GM23248 (cell line): ENCODE measurements around the gene MYH6. TPM values are rescaled to one million over a fixed set of nuclear protein-coding genes. Genes with fewer than 3 reads are reported as not detected.

ENCODE experiments used
- DNase-seq: peaks from one replicate; pipeline ENCODE4 v3.0.0-alpha.2; 2015
- H2AFZ ChIP-seq: fragments of 200-600 bp; sonication (generic); 2 replicates; pipeline ENCODE4 v1.6.1; 2016; ENCODE audit warnings: antibody characterized with exemption
- H3F3A ChIP-seq: fragments of 200-600 bp; sonication (generic); 2 replicates; pipeline ENCODE4 v1.6.1; 2016; ENCODE audit warnings: mild to moderate bottlenecking, antibody characterized with exemption, mixed run types; ENCODE audit not compliant: insufficient read depth
- H3K27ac ChIP-seq: fragments of 200-600 bp; sonication (generic); 2 replicates; pipeline ENCODE4 v1.5.1; 2016; ENCODE audit warnings: mild to moderate bottlenecking
- H3K27me3 ChIP-seq: fragments of 200-600 bp; sonication (generic); replicated peaks from 2 replicates; pipeline ENCODE4 v1.6.1; 2016; ENCODE audit warnings: mild to moderate bottlenecking; ENCODE audit not compliant: insufficient read depth
- H3K36me3 ChIP-seq: fragments of 200-600 bp; sonication (generic); 2 replicates; pipeline ENCODE4 v1.6.1; 2016; ENCODE audit warnings: low read depth, mild to moderate bottlenecking
- H3K4me1 ChIP-seq: fragments of 200-600 bp; sonication (generic); 2 replicates; pipeline ENCODE4 v1.6.1; 2016; ENCODE audit warnings: mild to moderate bottlenecking; ENCODE audit not compliant: insufficient read depth
- H3K4me2 ChIP-seq: fragments of 200-600 bp; sonication (generic); one replicate; pipeline ENCODE4 v1.6.1; 2016; ENCODE audit warnings: mild to moderate bottlenecking; ENCODE audit not compliant: unreplicated experiment
- H3K4me3 ChIP-seq: fragments of 200-600 bp; sonication (generic); 2 replicates; pipeline ENCODE4 v1.5.1; 2016; ENCODE audit warnings: mild to moderate bottlenecking
- H3K79me2 ChIP-seq: fragments of 200-600 bp; sonication (generic); 2 replicates; pipeline ENCODE4 v1.6.1; 2016; ENCODE audit warnings: mild to moderate bottlenecking; ENCODE audit not compliant: insufficient read depth
- H3K9ac ChIP-seq: fragments of 200-600 bp; sonication (generic); 2 replicates; pipeline ENCODE4 v1.6.1; 2016; ENCODE audit warnings: mild to moderate bottlenecking
- H3K9me2 ChIP-seq: fragments of 200-600 bp; sonication (generic); 2 replicates; pipeline ENCODE4 v1.6.1; 2016; ENCODE audit warnings: mixed run types, mild to moderate bottlenecking, moderate library complexity; ENCODE audit not compliant: insufficient read depth
- H3K9me3 ChIP-seq: fragments of 200-600 bp; sonication (generic); one replicate; pipeline ENCODE4 v1.6.1; 2017; ENCODE audit warnings: low read depth
- H4K20me1 ChIP-seq: fragments of 200-600 bp; sonication (generic); 2 replicates; pipeline ENCODE4 v1.6.0; 2016; ENCODE audit not compliant: insufficient read depth
- EZH2 ChIP-seq: fragments of 200-600 bp; sonication (generic); IDR thresholded peaks from 2 replicates; pipeline ENCODE4 v1.6.1; 2018; ENCODE audit warnings: antibody characterized with exemption, mild to moderate bottlenecking; ENCODE audit not compliant: insufficient read depth, poor library complexity, severe bottlenecking
- EZH2phosphoT487 ChIP-seq: fragments of 200-600 bp; sonication (generic); IDR thresholded peaks from 2 replicates; pipeline ENCODE4 v1.6.1; 2018; ENCODE audit warnings: antibody characterized with exemption, moderate library complexity, mild to moderate bottlenecking, low read depth; ENCODE audit not compliant: insufficient read depth
- whole genome bisulfite sequencing, 2 experiments: methylation state at CpG; one replicate each; pipeline ENCODE4 v1.1.6; 2015 to 2017; ENCODE audit warnings: low lambda C conversion rate in 2 of 2, low coverage in 1 of 2; ENCODE audit errors: missing lambda C conversion rate in 2 of 2; 5-methylcytosine and 5-hydroxymethylcytosine counted together
- in situ Hi-C: fragments of 300-500 bp; cut with MboI; formaldehyde crosslinking; loops from 2 replicates; pipeline ENCODE4 v1.15.0; 2020
- polyA plus RNA-seq: library from polyadenylated mRNA; unstranded; fragments of >200 nt; fragmentation: Nextera tagmentation; extraction: Ambion mirVana; gene quantifications from 2 replicates; pipeline ENCODE4 v1.2.1, GENCODE V29; 2016
- total RNA-seq: library from RNA; depleted of rRNA; stranded (reverse); fragments of >200 nt; shearing (Covaris generic); gene quantifications from 2 replicates; pipeline ENCODE4 v1.2.3, GENCODE V29; 2014

Gene MYH6
- total and polyA plus RNA-seq, 2 experiments from 2014 or later: not detected

DNA sequence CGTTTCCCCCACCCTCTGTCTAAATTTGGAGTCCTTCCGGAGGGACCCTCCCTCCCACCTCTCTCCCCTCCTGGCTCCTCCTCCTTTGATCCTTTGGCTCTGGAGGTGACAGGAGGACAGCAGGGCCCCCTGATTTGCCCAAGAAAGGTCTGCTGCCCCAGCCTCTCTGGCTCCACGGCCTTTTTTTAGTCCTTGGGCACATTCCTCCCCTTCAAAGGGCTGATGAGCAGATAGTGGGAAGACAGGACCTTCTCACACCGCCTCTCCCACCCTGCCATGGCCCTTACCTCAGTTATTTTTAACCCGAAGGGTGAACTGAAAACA, 196 bp upstream of the MYH6 start:
- DNase-seq: no peak
- TF ChIP-seq EZH2phosphoT487: no peak
- Histone ChIP-seq H3K4me2 (no peak overlapping the region), H3K4me1 (no peaks in the 10 kb centered on the region), H3K27me3 (peaks cover 18% of the 10 kb centered on the region), H3K9me3 (no peaks in the 10 kb centered on the region), H3K79me2 (no peaks in the 10 kb centered on the region), H3K36me3 (no peaks in the 10 kb centered on the region), H3K9ac (no peak overlapping the region), H3K9me2 (no peaks in the 10 kb centered on the region), H3K27ac (no peak overlapping the region), H4K20me1 (no peaks in the 10 kb centered on the region), H2AFZ (no peak overlapping the region), H3F3A (no peaks in the 10 kb centered on the region), H3K4me3 (no peak overlapping the region)
- WGBS, 2 experiments: 20 to 21% methylated on average over 4 to 5 of the region's 5 CpGs
- in situ Hi-C loops: no loop called here

GRCh38 chr14:23406725-23407355, 1.2 kb downstream of the MYH6 start:
- H4K20me1 ChIP-seq: no peaks in the 10 kb centered on the region
- no peak overlapping the region for H3K4me3 ChIP-seq
- no peak overlapping the region for H2AFZ ChIP-seq
- no peaks in the 10 kb centered on the region for H3K9me2 ChIP-seq
- H3K79me2 ChIP-seq: no peaks in the 10 kb centered on the region
- no peaks in the 10 kb centered on the region for H3K4me1 ChIP-seq
- H3K27me3 ChIP-seq: peaks cover 18% of the 10 kb centered on the region
- no peak overlapping the region for H3K4me2 ChIP-seq
- WGBS, 2 experiments: 42 to 51% methylated on average over 13 to 15 of the region's 15 CpGs
- H3K27ac ChIP-seq: no peak overlapping the region
- H3K9me3 ChIP-seq: no peaks in the 10 kb centered on the region
- DNase-seq: no peak
- no peaks in the 10 kb centered on the region for H3K36me3 ChIP-seq
- in situ Hi-C loops: no loop called here
- H3F3A ChIP-seq: no peaks in the 10 kb centered on the region
- no peak overlapping the region for H3K9ac ChIP-seq
- TF ChIP-seq EZH2phosphoT487 (no peak), EZH2 (no peak)

DNA sequence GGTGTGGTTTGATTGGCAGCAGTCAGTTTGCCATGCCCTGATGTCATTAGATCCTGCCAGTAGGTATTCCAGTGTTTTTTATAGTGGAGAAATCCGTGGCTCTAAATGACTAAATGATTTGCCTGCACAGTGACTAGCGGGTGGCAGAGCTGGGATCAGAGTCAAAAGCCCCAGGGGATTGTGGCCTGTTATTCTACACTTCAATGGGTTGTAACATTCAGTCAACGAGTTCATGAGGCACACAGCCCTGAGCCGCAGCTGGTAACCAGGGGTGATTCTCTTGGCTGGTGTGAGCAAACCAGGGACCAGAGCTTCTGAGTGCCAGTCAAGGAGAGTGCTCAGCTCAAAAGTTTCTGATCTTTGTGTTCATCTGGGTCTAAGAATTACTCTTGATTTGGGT, 1.8 kb downstream of the MYH6 start:
- peaks cover 18% of the 10 kb centered on the region for H3K27me3 ChIP-seq
- no peak overlapping the region for H3K4me2 ChIP-seq
- 28 to 32% methylated on average over 4 of the region's 4 CpGs for WGBS, 2 experiments
- in situ Hi-C loops: no loop called here
- H3K9me3 ChIP-seq: no peaks in the 10 kb centered on the region
- no peaks in the 10 kb centered on the region for H3F3A ChIP-seq
- no peak overlapping the region for H3K9ac ChIP-seq
- TF ChIP-seq EZH2 (no peak), EZH2phosphoT487 (no peak)
- H3K4me1 ChIP-seq: no peaks in the 10 kb centered on the region
- H3K4me3 ChIP-seq: no peak overlapping the region
- no peaks in the 10 kb centered on the region for H3K9me2 ChIP-seq
- H3K36me3 ChIP-seq: no peaks in the 10 kb centered on the region
- no peak overlapping the region for H3K27ac ChIP-seq
- no peak for DNase-seq
- H4K20me1 ChIP-seq: no peaks in the 10 kb centered on the region
- no peak overlapping the region for H2AFZ ChIP-seq
- H3K79me2 ChIP-seq: no peaks in the 10 kb centered on the region

DNA sequence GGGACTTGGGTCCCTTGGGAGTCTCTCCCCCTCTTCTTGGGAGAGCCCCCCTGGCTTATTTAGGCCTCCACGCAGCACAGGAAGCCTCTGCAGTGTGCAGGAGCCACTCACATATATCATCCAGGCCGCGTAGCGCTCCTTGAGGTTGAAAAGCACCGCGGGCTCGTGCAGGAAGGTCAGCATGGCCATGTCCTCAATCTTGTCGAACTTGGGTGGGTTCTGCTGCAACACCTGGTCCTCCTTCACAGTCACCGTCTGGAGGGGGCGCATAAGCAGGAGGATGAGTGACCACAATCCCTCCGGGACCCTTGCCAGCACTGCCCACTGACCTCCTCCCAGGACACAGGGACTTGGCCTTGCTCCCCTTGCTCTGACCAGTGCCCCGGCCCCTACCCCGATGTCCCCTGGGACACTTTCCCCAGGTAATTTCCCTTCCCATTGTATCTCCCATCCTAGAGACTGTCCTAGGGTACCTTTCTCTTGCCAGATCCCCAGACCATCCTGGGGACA, 2.5 kb downstream of the MYH6 start:
- 73 to 79% methylated on average over 13 of the region's 13 CpGs for WGBS, 2 experiments
- Histone ChIP-seq H2AFZ (no peak overlapping the region), H3K27me3 (peaks cover 18% of the 10 kb centered on the region), H3K79me2 (no peaks in the 10 kb centered on the region), H3K4me3 (no peak overlapping the region), H3K4me2 (no peak overlapping the region), H3K9me3 (no peaks in the 10 kb centered on the region), H3K36me3 (no peaks in the 10 kb centered on the region), H3K9ac (no peak overlapping the region), H4K20me1 (no peaks in the 10 kb centered on the region), H3F3A (no peaks in the 10 kb centered on the region), H3K4me1 (no peaks in the 10 kb centered on the region), H3K27ac (no peak overlapping the region), H3K9me2 (no peaks in the 10 kb centered on the region)
- TF ChIP-seq EZH2phosphoT487 (no peak), EZH2 (no peak)
- in situ Hi-C loops: no loop called here
- no peak for DNase-seq

GRCh38 chr14:23405096-23405495, 3.0 kb downstream of the MYH6 start:
- H3K36me3 ChIP-seq: no peaks in the 10 kb centered on the region

More at GRCh38 chr14:23405096-23405495, 3.0 kb downstream of the MYH6 start:
- no peak overlapping the region for H3K27ac ChIP-seq
- H3F3A ChIP-seq: no peaks in the 10 kb centered on the region
- peaks cover 18% of the 10 kb centered on the region for H3K27me3 ChIP-seq
- H4K20me1 ChIP-seq: no peaks in the 10 kb centered on the region
- in situ Hi-C loops: no loop called here
- no peak overlapping the region for H2AFZ ChIP-seq
- H3K4me3 ChIP-seq: no peak overlapping the region
- DNase-seq: no peak
- no peaks in the 10 kb centered on the region for H3K9me3 ChIP-seq
- H3K4me2 ChIP-seq: no peak overlapping the region
- WGBS, 2 experiments: 59 to 62% methylated on average over 10 of the region's 10 CpGs
- no peak for TF ChIP-seq EZH2
- no peak for TF ChIP-seq EZH2phosphoT487
- no peak overlapping the region for H3K9ac ChIP-seq
- no peaks in the 10 kb centered on the region for H3K4me1 ChIP-seq
- H3K9me2 ChIP-seq: no peaks in the 10 kb centered on the region
- H3K79me2 ChIP-seq: no peaks in the 10 kb centered on the region
